ENCODE measurements around the gene NCK1.
"Not testable (repeated sequence)": the region's sequence is repeated elsewhere in the genome, so short reads cannot be mapped to it uniquely, and the experiment has no call there.

NCK1 gene

DNA sequence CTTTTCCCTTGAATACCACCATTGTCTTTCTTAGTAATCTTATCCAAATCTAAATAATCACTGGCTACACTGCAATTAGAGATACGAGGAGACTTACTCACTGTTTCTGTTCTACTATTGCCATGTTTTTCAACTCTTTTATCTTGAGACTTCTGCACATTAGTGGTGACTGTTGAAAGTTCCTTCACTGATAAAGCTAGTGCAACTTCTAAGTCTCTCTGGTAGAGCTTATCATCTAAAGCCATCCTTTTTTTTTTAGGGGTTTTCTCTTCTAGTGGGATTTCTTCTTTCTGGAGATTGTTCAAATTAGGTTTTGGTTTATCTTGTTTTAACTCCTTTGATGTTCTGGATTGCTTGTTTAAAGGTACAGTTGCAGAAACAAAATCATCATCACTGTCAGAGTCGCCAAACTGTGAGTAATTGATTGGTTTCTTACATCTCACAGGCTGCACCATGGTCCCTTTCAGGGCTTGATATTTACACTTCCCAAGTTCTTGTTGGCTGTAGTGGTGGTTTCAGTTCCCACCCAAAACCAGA lies 37.7 kb downstream of the NCK1 start:
- H3K79me2 ChIP-seq, result peaks cover 33% of the 10 kb centered on the region
- no peak overlapping the region for H3K27ac ChIP-seq
- TF ChIP-seq, protein P1, sequence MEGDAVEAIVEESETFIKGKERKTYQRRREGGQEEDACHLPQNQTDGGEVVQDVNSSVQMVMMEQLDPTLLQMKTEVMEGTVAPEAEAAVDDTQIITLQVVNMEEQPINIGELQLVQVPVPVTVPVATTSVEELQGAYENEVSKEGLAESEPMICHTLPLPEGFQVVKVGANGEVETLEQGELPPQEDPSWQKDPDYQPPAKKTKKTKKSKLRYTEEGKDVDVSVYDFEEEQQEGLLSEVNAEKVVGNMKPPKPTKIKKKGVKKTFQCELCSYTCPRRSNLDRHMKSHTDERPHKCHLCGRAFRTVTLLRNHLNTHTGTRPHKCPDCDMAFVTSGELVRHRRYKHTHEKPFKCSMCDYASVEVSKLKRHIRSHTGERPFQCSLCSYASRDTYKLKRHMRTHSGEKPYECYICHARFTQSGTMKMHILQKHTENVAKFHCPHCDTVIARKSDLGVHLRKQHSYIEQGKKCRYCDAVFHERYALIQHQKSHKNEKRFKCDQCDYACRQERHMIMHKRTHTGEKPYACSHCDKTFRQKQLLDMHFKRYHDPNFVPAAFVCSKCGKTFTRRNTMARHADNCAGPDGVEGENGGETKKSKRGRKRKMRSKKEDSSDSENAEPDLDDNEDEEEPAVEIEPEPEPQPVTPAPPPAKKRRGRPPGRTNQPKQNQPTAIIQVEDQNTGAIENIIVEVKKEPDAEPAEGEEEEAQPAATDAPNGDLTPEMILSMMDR (IDR thresholded peaks at IDR 0.05), result no peak
- H3K36me3 ChIP-seq (ENCODE audit: control insufficient read depth, insufficient read depth, low read length), result no peaks in the 10 kb centered on the region
- no peaks in the 10 kb centered on the region for H3K4me1 ChIP-seq
- no peak overlapping the region for H2AFZ ChIP-seq
- H3K4me3 ChIP-seq (ENCODE audit: low read depth, low read length), result no peak overlapping the region
- no peaks in the 10 kb centered on the region for H3K9me3 ChIP-seq (ENCODE audit: control insufficient read depth, low read length)
- H3K27me3 ChIP-seq (ENCODE audit: control insufficient read depth, insufficient read depth, low read length), result no peaks in the 10 kb centered on the region
- no peak overlapping the region for H3K9ac ChIP-seq
- H3K4me2 ChIP-seq (ENCODE audit: low read length), result no peak overlapping the region

DNA sequence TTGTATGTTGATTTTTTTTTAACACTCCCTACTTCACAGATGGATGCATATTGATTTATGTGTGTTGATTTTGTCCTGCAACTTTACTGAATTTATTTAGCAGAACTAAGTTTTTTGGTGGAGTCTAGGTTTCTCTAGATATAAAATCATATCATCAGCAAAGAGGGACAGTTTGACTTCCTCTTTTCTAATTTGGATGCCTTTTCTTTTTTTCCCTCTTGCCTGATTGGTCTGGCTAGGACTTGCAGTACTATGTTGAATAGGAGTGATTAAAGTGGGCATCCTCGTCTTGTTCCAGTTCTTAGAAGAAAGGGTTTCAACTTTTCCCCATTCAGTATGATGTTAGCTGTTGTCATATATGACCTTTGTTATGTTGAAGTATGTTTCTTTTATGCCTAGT lies 38.7 kb downstream of the NCK1 start:
- peaks cover 42% of the 10 kb centered on the region for H3K79me2 ChIP-seq
- H3K27ac ChIP-seq; H3K27me3 ChIP-seq (ENCODE audit: control insufficient read depth, insufficient read depth, low read length); H3K9me3 ChIP-seq (ENCODE audit: control insufficient read depth, low read length); H3K4me1 ChIP-seq; H3K4me2 ChIP-seq (ENCODE audit: low read length); H2AFZ ChIP-seq; H3K9ac ChIP-seq; H3K4me3 ChIP-seq (ENCODE audit: low read depth, low read length); H3K36me3 ChIP-seq (ENCODE audit: control insufficient read depth, insufficient read depth, low read length): not testable (repeated sequence)

DNA sequence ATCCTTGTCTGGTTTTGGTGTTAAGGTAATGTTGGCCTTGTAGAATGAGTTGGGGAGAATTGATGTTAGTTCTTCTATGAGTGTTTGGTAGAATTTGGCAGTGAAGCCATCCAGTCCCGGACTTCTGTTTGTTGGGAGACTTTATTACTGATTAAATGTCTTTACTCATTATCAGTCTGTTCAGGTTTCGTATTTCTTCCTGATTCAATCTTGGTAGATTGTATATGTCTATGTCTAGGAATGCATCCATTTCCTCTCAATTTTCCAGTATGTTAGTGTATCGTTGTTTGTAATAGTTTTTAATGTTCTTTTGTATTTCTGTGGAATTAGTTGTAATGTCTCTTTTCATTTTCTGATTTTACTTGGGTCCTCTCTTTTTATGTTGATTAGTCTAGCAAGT lies 39.4 kb downstream of the NCK1 start:
- Histone ChIP-seq H3K4me3 (ENCODE audit: low read depth, low read length) (no peak overlapping the region), H3K79me2 (peaks cover 49% of the 10 kb centered on the region), H3K9ac (no peak overlapping the region), H3K4me1 (no peaks in the 10 kb centered on the region), H3K9me3 (ENCODE audit: control insufficient read depth, low read length) (no peaks in the 10 kb centered on the region), H3K27me3 (ENCODE audit: control insufficient read depth, insufficient read depth, low read length) (no peaks in the 10 kb centered on the region), H3K36me3 (ENCODE audit: control insufficient read depth, insufficient read depth, low read length) (no peaks in the 10 kb centered on the region), H3K27ac (no peak overlapping the region), H3K4me2 (ENCODE audit: low read length) (no peak overlapping the region), H2AFZ (no peak overlapping the region)
- TF ChIP-seq, protein P1 (IDR thresholded peaks at IDR 0.05), result no peak

DNA sequence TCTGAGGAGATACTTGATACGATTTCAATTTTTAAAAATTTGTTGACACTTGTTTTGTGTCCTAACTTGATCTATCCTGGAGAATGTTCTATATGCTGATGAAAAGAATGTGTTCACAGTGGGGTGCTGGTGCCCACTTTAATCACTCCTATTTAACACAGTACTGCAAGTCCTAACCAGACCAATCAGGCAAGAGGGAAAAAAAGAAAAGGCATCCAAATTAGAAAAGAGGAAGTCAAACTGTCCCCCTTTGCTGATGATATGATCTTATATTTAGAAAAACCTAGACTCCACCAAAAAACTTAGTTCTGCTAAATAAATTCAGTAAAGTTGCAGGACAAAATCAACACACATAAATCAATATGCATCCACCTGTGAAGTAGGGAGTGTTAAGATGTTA lies 40.5 kb downstream of the NCK1 start:
- not testable (repeated sequence) for H3K9me3 ChIP-seq (ENCODE audit: control insufficient read depth, low read length); H3K4me1 ChIP-seq; H3K36me3 ChIP-seq (ENCODE audit: control insufficient read depth, insufficient read depth, low read length); H2AFZ ChIP-seq; H3K9ac ChIP-seq; H3K4me2 ChIP-seq (ENCODE audit: low read length); H3K27me3 ChIP-seq (ENCODE audit: control insufficient read depth, insufficient read depth, low read length); H3K4me3 ChIP-seq (ENCODE audit: low read depth, low read length); H3K27ac ChIP-seq
- H3K79me2 ChIP-seq, result peaks cover 57% of the 10 kb centered on the region

DNA sequence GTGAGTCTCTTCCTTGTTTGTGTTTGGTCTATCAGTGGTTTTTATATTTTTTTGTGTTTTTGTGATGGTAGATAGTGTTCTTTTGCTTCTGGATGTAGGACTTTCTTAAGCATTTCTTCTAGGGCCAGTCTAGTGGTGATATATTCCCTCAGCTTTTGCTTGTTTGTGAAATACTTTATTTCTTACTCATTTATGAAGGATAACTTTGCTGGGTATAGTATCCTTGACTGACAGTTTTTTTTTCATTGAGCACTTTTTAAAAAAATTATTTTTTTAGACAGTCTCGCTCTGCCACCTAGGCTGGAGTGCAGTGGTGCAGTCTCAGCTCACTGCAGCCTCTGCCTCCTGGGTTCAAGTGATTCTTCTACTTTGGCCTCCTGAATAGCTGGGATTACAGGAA lies 41.9 kb downstream of the NCK1 start:
- no peak overlapping the region for H3K4me3 ChIP-seq (ENCODE audit: low read depth, low read length)
- H3K9ac ChIP-seq, result no peak overlapping the region
- no peak overlapping the region for H3K27ac ChIP-seq
- H3K4me2 ChIP-seq (ENCODE audit: low read length), result no peak overlapping the region
- peaks cover under 1% of the 10 kb centered on the region for H3K4me1 ChIP-seq
- H2AFZ ChIP-seq, result no peak overlapping the region
- no peaks in the 10 kb centered on the region for H3K36me3 ChIP-seq (ENCODE audit: control insufficient read depth, insufficient read depth, low read length)
- TF ChIP-seq, protein P1 (IDR thresholded peaks at IDR 0.05), result no peak
- H3K79me2 ChIP-seq, result peaks cover 63% of the 10 kb centered on the region
- no peaks in the 10 kb centered on the region for H3K27me3 ChIP-seq (ENCODE audit: control insufficient read depth, insufficient read depth, low read length)
- no peaks in the 10 kb centered on the region for H3K9me3 ChIP-seq (ENCODE audit: control insufficient read depth, low read length)

DNA sequence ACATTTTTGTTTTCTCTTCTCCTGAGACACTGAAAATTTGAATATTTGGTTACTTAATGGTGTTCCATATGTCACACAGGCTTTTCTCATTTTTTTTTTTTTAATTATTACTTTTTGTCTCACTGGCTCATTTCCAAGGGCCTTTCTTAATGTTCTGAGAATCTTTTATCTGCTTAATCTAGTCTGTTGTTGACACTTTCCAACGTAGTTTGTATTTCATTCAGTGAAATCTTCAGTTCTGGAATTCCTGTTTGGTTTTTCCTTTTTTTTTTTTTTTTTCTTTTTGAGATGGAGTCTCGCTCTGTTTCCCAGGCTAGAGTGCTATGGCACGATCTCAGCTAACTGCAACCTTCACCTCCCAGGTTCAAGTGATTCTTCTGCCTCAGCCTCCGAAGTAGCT lies 42.7 kb downstream of the NCK1 start:
- Histone ChIP-seq H3K27me3 (ENCODE audit: control insufficient read depth, insufficient read depth, low read length) (no peaks in the 10 kb centered on the region), H2AFZ (no peak overlapping the region), H3K9me3 (ENCODE audit: control insufficient read depth, low read length) (no peaks in the 10 kb centered on the region), H3K36me3 (ENCODE audit: control insufficient read depth, insufficient read depth, low read length) (no peaks in the 10 kb centered on the region), H3K27ac (no peak overlapping the region), H3K4me2 (ENCODE audit: low read length) (no peak overlapping the region), H3K9ac (no peak overlapping the region), H3K4me3 (ENCODE audit: low read depth, low read length) (no peak overlapping the region), H3K79me2 (peaks cover 64% of the 10 kb centered on the region), H3K4me1 (peaks cover 3% of the 10 kb centered on the region)
- TF ChIP-seq, protein P1 (IDR thresholded peaks at IDR 0.05), result no peak
